IPS-11a (cell line): ENCODE results near the gene MUC6.

Experiments
- H3K4me3 ChIP-seq: one replicate; pipeline ENCODE4 v1.5.1; 2013; ENCODE audit warnings: low read depth, low read length, control low read depth

Gene MUC6

DNA sequence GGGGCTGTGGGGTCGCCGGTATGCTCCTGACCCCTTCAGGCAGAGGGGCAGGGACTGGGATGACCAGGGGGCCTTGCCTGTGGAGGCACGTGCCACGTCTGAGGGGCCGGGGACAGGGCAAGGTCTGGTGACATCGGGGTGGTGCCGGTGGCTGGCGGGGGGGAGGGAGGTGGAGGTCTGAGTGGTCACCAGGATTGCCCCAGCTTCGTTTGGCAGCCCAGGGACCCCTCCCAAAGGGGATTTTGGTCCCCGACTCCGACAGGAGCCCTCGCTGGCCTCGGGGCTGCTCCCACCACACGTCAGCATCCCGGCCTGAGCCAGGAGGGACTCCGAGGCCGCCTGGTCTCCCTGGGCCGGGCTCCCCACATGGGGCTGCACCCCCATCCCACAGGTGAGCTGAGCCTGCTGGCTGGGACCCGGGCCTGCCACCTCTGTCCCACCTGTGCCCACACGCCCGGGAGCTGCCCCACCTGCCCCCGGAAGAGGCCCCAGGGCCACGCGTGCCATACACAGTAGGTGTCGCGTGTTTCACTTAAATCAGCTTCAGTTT, 1.1 kb upstream of the MUC6 start:
- H3K4me3 ChIP-seq: no peak overlapping the region

- H3K4me3 ChIP-seq: no peak overlapping the region
Observed at GRCh38 chr11:1036931-1037330, 413 bp upstream of the MUC6 start.

- no peak overlapping the region for H3K4me3 ChIP-seq
Observed at GRCh38 chr11:1035577-1036283, 788 bp downstream of the MUC6 start.

- H3K4me3 ChIP-seq: no peak overlapping the region
Observed at GRCh38 chr11:1034456-1035295, 1.8 kb downstream of the MUC6 start.

DNA sequence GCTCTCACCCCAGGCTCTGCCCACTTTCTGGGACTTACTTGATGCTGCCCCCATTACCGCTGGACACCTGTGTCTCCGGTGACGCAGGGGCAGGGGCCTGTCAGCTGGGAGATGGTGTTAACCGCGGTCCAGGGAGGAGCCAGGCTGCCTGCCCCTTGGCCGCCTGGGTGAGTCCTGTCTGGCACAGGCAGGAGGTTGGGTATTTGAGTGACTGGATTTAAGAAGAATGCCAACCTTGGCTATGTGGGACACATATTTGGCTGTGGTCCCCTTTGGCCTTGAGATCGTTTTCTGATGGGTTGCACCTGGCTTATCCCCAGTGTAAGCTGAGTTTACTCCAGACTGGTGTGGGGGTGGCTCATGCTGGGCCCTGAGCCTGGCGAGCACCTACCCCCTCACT, 2.5 kb downstream of the MUC6 start:
- no peak overlapping the region for H3K4me3 ChIP-seq

DNA sequence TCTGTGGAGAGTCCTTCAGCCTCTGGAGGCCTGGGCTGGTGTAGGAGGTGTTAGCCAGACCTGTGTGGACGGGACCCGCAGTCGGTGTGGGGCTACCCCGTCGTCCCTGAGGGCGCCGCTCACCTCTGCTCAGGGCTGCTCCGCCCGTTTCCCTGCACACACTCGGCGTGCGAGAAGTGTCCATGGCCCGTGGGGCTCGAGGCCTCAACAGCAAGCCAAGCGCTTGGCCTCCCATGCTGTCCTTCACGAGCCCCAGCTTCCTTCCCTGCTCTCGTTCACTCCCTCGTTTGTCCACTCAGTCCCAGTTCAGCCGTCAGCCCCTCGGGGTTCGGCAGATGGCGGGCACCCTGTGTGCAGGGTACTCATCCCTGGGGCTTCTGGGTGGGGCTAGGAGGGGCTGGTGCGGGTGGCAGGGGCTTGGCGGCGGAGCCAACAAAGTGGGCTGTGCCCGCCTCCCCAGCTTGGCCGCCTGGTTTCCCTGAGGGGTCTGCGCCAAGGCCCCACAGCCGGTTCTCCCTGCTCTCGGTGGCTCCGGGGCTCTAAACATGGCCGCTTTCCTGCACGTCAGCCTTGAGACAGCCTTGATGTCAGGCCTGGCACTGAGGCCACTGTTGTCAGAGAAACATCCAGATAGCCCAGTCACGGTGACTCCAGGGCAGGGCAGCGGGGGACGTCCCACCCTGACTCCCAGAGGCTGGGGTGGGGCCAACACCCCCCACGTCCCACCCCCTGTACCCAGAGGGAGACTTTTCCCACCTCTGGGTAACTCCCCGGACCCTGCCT, 3.3 kb downstream of the MUC6 start:
- no peak overlapping the region for H3K4me3 ChIP-seq

- H3K4me3 ChIP-seq: no peak overlapping the region
Observed at GRCh38 chr11:1032310-1032891, 4.1 kb downstream of the MUC6 start.

GRCh38 chr11:1031121-1031899, 5.2 kb downstream of the MUC6 start:
- no peak overlapping the region for H3K4me3 ChIP-seq

GRCh38 chr11:1030556-1030955, 6.0 kb downstream of the MUC6 start:
- no peak overlapping the region for H3K4me3 ChIP-seq

- H3K4me3 ChIP-seq: no peak overlapping the region
Observed at GRCh38 chr11:1030086-1030485, 6.4 kb downstream of the MUC6 start.

- H3K4me3 ChIP-seq: no peak overlapping the region
Observed at GRCh38 chr11:1029654-1030053, 6.9 kb downstream of the MUC6 start.

- no peak overlapping the region for H3K4me3 ChIP-seq
Observed at GRCh38 chr11:1029051-1029450, 7.5 kb downstream of the MUC6 start.

DNA sequence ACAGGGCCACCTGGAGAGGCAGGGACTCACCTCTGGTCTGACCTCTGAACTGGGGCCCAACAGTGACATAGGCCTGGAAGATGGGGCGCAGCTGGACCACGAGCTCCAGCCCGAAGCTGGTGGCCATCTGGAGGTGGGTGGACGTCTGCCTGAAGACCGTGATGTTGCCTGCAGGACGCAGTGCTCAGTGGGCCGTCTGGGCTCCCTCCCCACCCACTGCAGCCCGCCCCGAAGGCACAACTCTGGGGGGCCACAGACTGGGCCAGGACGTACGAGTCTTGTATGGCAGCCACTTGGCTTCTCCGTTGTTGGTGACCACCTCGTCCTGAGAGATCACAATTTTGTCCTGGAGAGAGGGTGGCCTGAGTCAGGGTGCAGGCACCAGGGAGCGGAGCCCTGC, 7.9 kb downstream of the MUC6 start:
- H3K4me3 ChIP-seq: no peak overlapping the region

DNA sequence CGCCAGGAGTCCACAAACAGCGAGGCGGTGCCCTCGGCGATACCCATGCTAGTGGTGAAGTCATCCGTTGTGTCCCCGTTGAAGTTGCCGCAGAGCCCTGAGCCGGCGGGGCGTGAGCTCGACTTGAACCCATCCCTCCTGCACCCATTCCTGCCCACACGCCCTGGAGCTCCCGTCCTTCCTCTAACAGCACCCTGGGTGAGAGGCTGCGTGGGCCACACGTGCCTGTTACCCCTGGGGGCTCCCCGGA, 8.3 kb downstream of the MUC6 start:
- no peak overlapping the region for H3K4me3 ChIP-seq

- H3K4me3 ChIP-seq: no peak overlapping the region
Observed at GRCh38 chr11:1027483-1028290, 8.8 kb downstream of the MUC6 start.

DNA sequence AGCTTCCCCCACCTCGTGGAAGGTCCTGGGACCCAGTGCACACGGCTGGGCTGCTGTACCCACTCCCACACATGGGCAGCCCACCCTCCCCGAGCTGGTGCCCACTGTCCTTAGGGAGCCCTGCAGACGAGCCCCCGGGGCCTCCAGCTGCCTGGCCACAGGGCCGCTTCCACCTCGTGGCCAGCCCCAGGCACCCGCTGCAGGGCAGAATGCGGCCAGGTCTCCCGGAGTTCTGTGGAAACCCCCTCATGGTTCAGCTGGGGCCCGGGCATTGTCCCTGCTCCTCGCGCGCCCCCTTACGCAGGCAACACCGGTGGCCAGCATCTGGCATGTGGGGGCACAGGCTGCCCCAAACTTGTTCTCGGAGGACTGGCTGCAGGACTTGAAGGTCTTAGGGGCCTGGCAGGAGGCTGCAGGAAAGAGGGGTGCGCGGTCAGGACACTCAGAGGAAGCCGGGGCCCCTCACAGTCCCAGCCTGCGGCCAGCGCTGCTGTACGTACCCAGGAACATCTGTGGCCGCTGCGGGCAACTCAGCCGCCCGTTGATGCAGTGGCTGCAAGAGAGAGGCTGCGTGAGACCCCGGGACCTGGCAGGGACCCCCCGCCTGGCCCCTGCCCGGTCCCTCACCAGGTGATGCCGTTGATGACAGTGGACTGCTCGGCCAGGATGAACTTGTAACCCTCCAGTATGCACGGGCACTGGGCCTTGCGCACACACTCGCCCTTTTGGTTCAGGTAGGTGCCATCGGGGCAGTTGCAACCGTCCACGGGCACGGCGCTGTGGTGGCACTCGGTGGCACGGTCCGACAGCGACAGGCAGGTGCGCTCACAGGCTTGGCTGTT, 9.7 kb downstream of the MUC6 start:
- H3K4me3 ChIP-seq: no peak overlapping the region

- no peak overlapping the region for H3K4me3 ChIP-seq
Observed at GRCh38 chr11:1026163-1026450, 10.4 kb downstream of the MUC6 start.

- H3K4me3 ChIP-seq: no peak overlapping the region
Observed at GRCh38 chr11:1025410-1026162, 10.9 kb downstream of the MUC6 start.
